ENCODE data around the gene ERCC6L2.

Gene ERCC6L2

DNA sequence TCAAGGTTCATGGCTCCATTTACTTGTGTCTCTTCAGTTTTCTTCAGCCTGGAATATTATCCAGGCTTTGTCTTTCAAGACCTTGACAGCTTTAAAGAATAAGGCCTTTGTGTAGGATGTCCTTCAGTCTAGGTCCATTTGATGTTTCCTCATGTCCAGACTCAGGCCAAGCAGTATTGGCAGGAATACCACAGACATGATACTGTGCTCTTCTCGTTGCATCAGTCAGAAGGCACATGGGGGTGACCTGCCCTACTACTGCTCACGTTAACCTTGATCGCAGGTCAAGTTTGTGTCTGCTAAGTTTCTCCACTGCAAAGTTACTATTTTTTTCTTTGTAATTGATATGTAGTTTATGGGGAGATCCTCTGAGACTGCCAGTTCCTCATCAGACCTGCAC lies 88.2 kb downstream of the ERCC6L2 start:
- H3K9me3 ChIP-seq (ENCODE audit: control insufficient read depth, insufficient read depth, low read length), result no peaks in the 10 kb centered on the region
- H3K27me3 ChIP-seq (ENCODE audit: control insufficient read depth, insufficient read depth, low read length), result no peaks in the 10 kb centered on the region
- H3K4me3 ChIP-seq (ENCODE audit: low read depth, low read length), result no peak overlapping the region
- no peaks in the 10 kb centered on the region for H3K36me3 ChIP-seq (ENCODE audit: control insufficient read depth, insufficient read depth, low read length)
- H3K9ac ChIP-seq (ENCODE audit: low read depth, low read length), result no peak overlapping the region
- no peaks in the 10 kb centered on the region for H3K4me1 ChIP-seq (ENCODE audit: control insufficient read depth, insufficient read depth, low read length)

DNA sequence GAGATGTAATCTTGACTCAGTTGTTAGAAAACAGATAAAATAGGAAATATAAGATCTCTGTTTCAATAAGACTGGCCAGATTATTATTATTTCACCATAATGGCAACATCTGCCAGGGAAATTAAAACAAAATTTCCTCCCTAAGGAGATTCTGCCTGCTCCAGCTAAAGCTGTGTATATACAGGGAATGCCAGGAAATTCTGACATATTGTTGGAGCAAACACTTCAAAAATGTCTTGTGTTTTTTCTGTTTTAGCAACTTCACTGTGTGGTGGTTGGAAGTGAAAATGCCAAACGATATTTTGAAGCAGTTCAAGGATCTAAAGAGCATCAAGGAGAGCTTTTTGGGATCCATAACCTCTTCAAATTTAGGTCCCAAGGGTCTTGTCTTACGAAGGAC lies 90.8 kb downstream of the ERCC6L2 start:
- H3K9me3 ChIP-seq (ENCODE audit: control insufficient read depth, insufficient read depth, low read length), result no peaks in the 10 kb centered on the region
- no peaks in the 10 kb centered on the region for H3K36me3 ChIP-seq (ENCODE audit: control insufficient read depth, insufficient read depth, low read length)
- no peaks in the 10 kb centered on the region for H3K27me3 ChIP-seq (ENCODE audit: control insufficient read depth, insufficient read depth, low read length)
- no peaks in the 10 kb centered on the region for H3K4me1 ChIP-seq (ENCODE audit: control insufficient read depth, insufficient read depth, low read length)
- H3K9ac ChIP-seq (ENCODE audit: low read depth, low read length), result no peak overlapping the region
- H3K4me3 ChIP-seq (ENCODE audit: low read depth, low read length), result no peak overlapping the region

GRCh38 chr9:95970317-95970716 lies 94.8 kb downstream of the ERCC6L2 start:
- Histone ChIP-seq H3K9me3 (ENCODE audit: control insufficient read depth, insufficient read depth, low read length) (no peaks in the 10 kb centered on the region), H3K4me3 (ENCODE audit: low read depth, low read length) (no peak overlapping the region), H3K36me3 (ENCODE audit: control insufficient read depth, insufficient read depth, low read length) (no peaks in the 10 kb centered on the region), H3K4me1 (ENCODE audit: control insufficient read depth, insufficient read depth, low read length) (no peaks in the 10 kb centered on the region), H3K27me3 (ENCODE audit: control insufficient read depth, insufficient read depth, low read length) (no peaks in the 10 kb centered on the region), H3K9ac (ENCODE audit: low read depth, low read length) (no peak overlapping the region)

GRCh38 chr9:95971815-95972214 lies 96.3 kb downstream of the ERCC6L2 start:
- H3K9ac ChIP-seq (ENCODE audit: low read depth, low read length), result no peak overlapping the region
- H3K27me3 ChIP-seq (ENCODE audit: control insufficient read depth, insufficient read depth, low read length), result no peaks in the 10 kb centered on the region
- no peaks in the 10 kb centered on the region for H3K4me1 ChIP-seq (ENCODE audit: control insufficient read depth, insufficient read depth, low read length)
- no peaks in the 10 kb centered on the region for H3K9me3 ChIP-seq (ENCODE audit: control insufficient read depth, insufficient read depth, low read length)
- no peak overlapping the region for H3K4me3 ChIP-seq (ENCODE audit: low read depth, low read length)
- H3K36me3 ChIP-seq (ENCODE audit: control insufficient read depth, insufficient read depth, low read length), result no peaks in the 10 kb centered on the region

GRCh38 chr9:95974389-95974788 lies 98.9 kb downstream of the ERCC6L2 start:
- no peak overlapping the region for H3K9ac ChIP-seq (ENCODE audit: low read depth, low read length)
- no peaks in the 10 kb centered on the region for H3K9me3 ChIP-seq (ENCODE audit: control insufficient read depth, insufficient read depth, low read length)
- H3K27me3 ChIP-seq (ENCODE audit: control insufficient read depth, insufficient read depth, low read length), result no peaks in the 10 kb centered on the region
- H3K36me3 ChIP-seq (ENCODE audit: control insufficient read depth, insufficient read depth, low read length), result no peaks in the 10 kb centered on the region
- H3K4me1 ChIP-seq (ENCODE audit: control insufficient read depth, insufficient read depth, low read length), result peaks cover 3% of the 10 kb centered on the region
- H3K4me3 ChIP-seq (ENCODE audit: low read depth, low read length), result no peak overlapping the region

GRCh38 chr9:95977371-95977770 lies 101.9 kb downstream of the ERCC6L2 start:
- Histone ChIP-seq H3K27me3 (ENCODE audit: control insufficient read depth, insufficient read depth, low read length) (no peaks in the 10 kb centered on the region), H3K9me3 (ENCODE audit: control insufficient read depth, insufficient read depth, low read length) (no peaks in the 10 kb centered on the region), H3K9ac (ENCODE audit: low read depth, low read length) (no peak overlapping the region), H3K36me3 (ENCODE audit: control insufficient read depth, insufficient read depth, low read length) (no peaks in the 10 kb centered on the region), H3K4me3 (ENCODE audit: low read depth, low read length) (no peak overlapping the region), H3K4me1 (ENCODE audit: control insufficient read depth, insufficient read depth, low read length) (peaks cover 3% of the 10 kb centered on the region)

- Histone ChIP-seq H3K36me3 (ENCODE audit: control insufficient read depth, insufficient read depth, low read length) (no peaks in the 10 kb centered on the region), H3K4me3 (ENCODE audit: low read depth, low read length) (no peak overlapping the region), H3K9ac (ENCODE audit: low read depth, low read length) (no peak overlapping the region), H3K9me3 (ENCODE audit: control insufficient read depth, insufficient read depth, low read length) (no peaks in the 10 kb centered on the region), H3K27me3 (ENCODE audit: control insufficient read depth, insufficient read depth, low read length) (no peaks in the 10 kb centered on the region), H3K4me1 (ENCODE audit: control insufficient read depth, insufficient read depth, low read length) (peaks cover 3% of the 10 kb centered on the region)
Observed at GRCh38 chr9:95978106-95978505, 102.6 kb downstream of the ERCC6L2 start.

GRCh38 chr9:95979446-95979845 lies 104.0 kb downstream of the ERCC6L2 start:
- Histone ChIP-seq H3K9ac (ENCODE audit: low read depth, low read length) (no peak overlapping the region), H3K27me3 (ENCODE audit: control insufficient read depth, insufficient read depth, low read length) (no peaks in the 10 kb centered on the region), H3K4me1 (ENCODE audit: control insufficient read depth, insufficient read depth, low read length) (peaks cover 3% of the 10 kb centered on the region), H3K36me3 (ENCODE audit: control insufficient read depth, insufficient read depth, low read length) (no peaks in the 10 kb centered on the region), H3K4me3 (ENCODE audit: low read depth, low read length) (no peak overlapping the region), H3K9me3 (ENCODE audit: control insufficient read depth, insufficient read depth, low read length) (no peaks in the 10 kb centered on the region)

GRCh38 chr9:95980262-95981125 lies 105.0 kb downstream of the ERCC6L2 start:
- Histone ChIP-seq H3K36me3 (ENCODE audit: control insufficient read depth, insufficient read depth, low read length) (peaks cover 3% of the 10 kb centered on the region), H3K9ac (ENCODE audit: low read depth, low read length) (no peak overlapping the region), H3K9me3 (ENCODE audit: control insufficient read depth, insufficient read depth, low read length) (no peaks in the 10 kb centered on the region), H3K4me3 (ENCODE audit: low read depth, low read length) (no peak overlapping the region), H3K4me1 (ENCODE audit: control insufficient read depth, insufficient read depth, low read length) (peaks cover 3% of the 10 kb centered on the region), H3K27me3 (ENCODE audit: control insufficient read depth, insufficient read depth, low read length) (no peaks in the 10 kb centered on the region)

DNA sequence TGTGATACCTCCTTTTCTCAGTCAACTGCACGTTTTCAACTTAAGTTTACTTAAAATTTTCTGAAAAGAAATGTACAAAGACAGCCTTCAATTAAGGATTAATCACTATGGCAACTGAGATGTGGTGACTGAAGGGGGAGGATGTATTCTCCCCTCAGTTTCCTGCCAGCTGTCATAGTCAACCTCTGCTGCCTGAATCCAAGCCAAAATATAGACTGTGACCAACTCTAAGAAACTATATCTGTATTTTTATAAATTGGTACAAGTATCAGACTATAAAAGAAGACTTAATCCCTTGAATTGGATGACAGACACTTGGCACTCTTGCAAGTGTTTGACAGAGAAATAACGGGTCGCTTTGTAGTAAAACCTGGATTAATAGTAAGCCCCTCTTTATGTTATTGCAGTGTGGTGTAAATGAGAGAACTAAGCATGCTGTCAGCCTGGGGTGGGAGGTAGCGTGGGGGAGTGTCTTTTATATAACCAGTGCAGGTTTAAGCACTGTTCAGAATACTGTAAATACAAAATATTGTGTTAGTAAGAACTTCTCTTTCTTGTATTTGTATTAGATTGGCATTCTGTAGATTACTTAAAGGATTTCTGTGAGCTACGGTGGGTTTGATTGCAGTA lies 106.4 kb downstream of the ERCC6L2 start:
- no peak overlapping the region for H3K9ac ChIP-seq (ENCODE audit: low read depth, low read length)
- H3K9me3 ChIP-seq (ENCODE audit: control insufficient read depth, insufficient read depth, low read length), result no peaks in the 10 kb centered on the region
- no peak overlapping the region for H3K4me3 ChIP-seq (ENCODE audit: low read depth, low read length)
- peaks cover 3% of the 10 kb centered on the region for H3K4me1 ChIP-seq (ENCODE audit: control insufficient read depth, insufficient read depth, low read length)
- peaks cover 3% of the 10 kb centered on the region for H3K36me3 ChIP-seq (ENCODE audit: control insufficient read depth, insufficient read depth, low read length)
- H3K27me3 ChIP-seq (ENCODE audit: control insufficient read depth, insufficient read depth, low read length), result no peaks in the 10 kb centered on the region

GRCh38 chr9:95985440-95986055 lies 110.1 kb downstream of the ERCC6L2 start:
- Histone ChIP-seq H3K4me1 (ENCODE audit: control insufficient read depth, insufficient read depth, low read length) (no peaks in the 10 kb centered on the region), H3K36me3 (ENCODE audit: control insufficient read depth, insufficient read depth, low read length) (peaks cover 3% of the 10 kb centered on the region), H3K9ac (ENCODE audit: low read depth, low read length) (no peak overlapping the region), H3K9me3 (ENCODE audit: control insufficient read depth, insufficient read depth, low read length) (no peaks in the 10 kb centered on the region), H3K27me3 (ENCODE audit: control insufficient read depth, insufficient read depth, low read length) (no peaks in the 10 kb centered on the region), H3K4me3 (ENCODE audit: low read depth, low read length) (no peak overlapping the region)

DNA sequence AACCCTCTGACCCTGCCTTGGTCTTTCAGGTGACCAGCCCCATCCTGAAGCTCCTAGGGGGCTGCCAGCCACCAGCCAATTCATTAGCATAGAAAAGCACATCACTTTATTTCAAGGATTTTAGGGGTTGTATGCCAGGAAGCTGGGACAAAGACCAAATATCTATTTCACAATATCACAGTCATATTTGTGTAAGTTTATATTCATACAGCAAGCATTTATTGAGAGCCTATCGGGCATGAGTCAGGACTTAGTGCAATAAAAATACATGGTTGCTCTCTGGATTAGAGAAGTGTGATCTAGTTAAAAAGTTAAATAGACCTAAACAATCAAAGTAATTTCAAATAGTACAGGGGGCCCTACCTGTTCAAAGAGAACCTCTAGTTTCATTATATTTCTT lies 113.8 kb downstream of the ERCC6L2 start:
- Histone ChIP-seq H3K9ac (ENCODE audit: low read depth, low read length) (no peak overlapping the region), H3K27me3 (ENCODE audit: control insufficient read depth, insufficient read depth, low read length) (no peaks in the 10 kb centered on the region), H3K4me3 (ENCODE audit: low read depth, low read length) (no peak overlapping the region), H3K36me3 (ENCODE audit: control insufficient read depth, insufficient read depth, low read length) (peaks cover 3% of the 10 kb centered on the region), H3K4me1 (ENCODE audit: control insufficient read depth, insufficient read depth, low read length) (no peaks in the 10 kb centered on the region), H3K9me3 (ENCODE audit: control insufficient read depth, insufficient read depth, low read length) (no peaks in the 10 kb centered on the region)
